WTC11 (cell line): Measurements from ENCODE around the gene TPRG1L. TPM values are rescaled to one million over a fixed set of nuclear protein-coding genes. Genes with fewer than 3 reads are reported as not detected.
"Not testable (repeated sequence)": the region's sequence is repeated elsewhere in the genome, so short reads cannot be mapped to it uniquely, and the experiment has no call there.

Experiments used
- ATAC-seq: fragments of 200-7000 bp; cut with Tn5 transposase; 2 replicates; pipeline ENCODE4 v1.10.0; 2021; ENCODE audit warnings: mild to moderate bottlenecking, moderate library complexity
- CTCF ChIA-PET: fragments of 300-600 bp; sonication (Branson Sonifier 250); formaldehyde crosslinking; loops from one replicate; lab custom pipeline; 2021; ENCODE audit warnings: antibody characterized with exemption; lab: Charles Lee
- POLR2A ChIA-PET: fragments of 350-600 bp; sonication (Branson Sonifier 250); formaldehyde crosslinking; loops from one replicate; lab custom pipeline; 2021; ENCODE audit warnings: antibody characterized with exemption; lab: Charles Lee
- DNase-seq: peaks from one replicate; pipeline ENCODE4 v3.0.0; 2021; ENCODE audit warnings: low spot score
- H3K27ac Mint-ChIP-seq: 2 replicates; pipeline ENCODE4 v1.8.0; 2021; ENCODE audit warnings: mixed read lengths
- H3K27me3 Mint-ChIP-seq: 2 replicates; pipeline ENCODE4 v1.8.0; 2021; ENCODE audit warnings: low read depth, mild to moderate bottlenecking, moderate library complexity, mixed read lengths
- H3K36me3 Mint-ChIP-seq: 2 replicates; pipeline ENCODE4 v1.8.0; 2021; ENCODE audit warnings: mixed read lengths
- H3K4me1 Mint-ChIP-seq: 2 replicates; pipeline ENCODE4 v1.8.0; 2022; ENCODE audit warnings: mixed read lengths
- H3K4me3 Mint-ChIP-seq: 2 replicates; pipeline ENCODE4 v1.8.0; 2021; ENCODE audit warnings: mild to moderate bottlenecking, moderate library complexity, mixed read lengths
- H3K9me3 Mint-ChIP-seq: 2 replicates; pipeline ENCODE4 v1.8.0; 2021; ENCODE audit warnings: mixed read lengths
- ATF1 ChIP-seq: sonication (generic); formaldehyde crosslinking; IDR thresholded peaks from 2 replicates; pipeline ENCODE4 v1.8.1; 2023; ENCODE audit warnings: mild to moderate bottlenecking, moderate library complexity, missing genetic modification reagents
- CREB1 ChIP-seq: sonication (generic); formaldehyde crosslinking; IDR thresholded peaks from 2 replicates; pipeline ENCODE4 v1.8.0; 2023; ENCODE audit warnings: mild to moderate bottlenecking, missing genetic modification reagents
- CTCF ChIP-seq: fragments of 200-600 bp; IDR thresholded peaks from 2 replicates; pipeline ENCODE4 v1.8.0; 2022; ENCODE audit warnings: antibody characterized with exemption
- E2F4 ChIP-seq: sonication (generic); formaldehyde crosslinking; IDR thresholded peaks from 2 replicates; pipeline ENCODE4 v1.8.1; 2022; ENCODE audit warnings: low read depth, mild to moderate bottlenecking, moderate library complexity, missing genetic modification reagents, borderline replicate concordance
- ESRRA ChIP-seq: sonication (generic); formaldehyde crosslinking; IDR thresholded peaks from 2 replicates; pipeline ENCODE4 v1.8.1; 2022; ENCODE audit warnings: mild to moderate bottlenecking, missing genetic modification reagents, borderline replicate concordance
- FOXK1 ChIP-seq: sonication (generic); formaldehyde crosslinking; IDR thresholded peaks from 2 replicates; pipeline ENCODE4 v1.8.0; 2022; ENCODE audit warnings: mild to moderate bottlenecking, moderate library complexity, missing genetic modification reagents
- FOXP4 ChIP-seq: sonication (generic); formaldehyde crosslinking; IDR thresholded peaks from 2 replicates; pipeline ENCODE4 v1.8.0; 2022; ENCODE audit warnings: mild to moderate bottlenecking, missing genetic modification reagents
- GRHL2 ChIP-seq: fragments of 250-450 bp; sonication (Bioruptor Pico); IDR thresholded peaks from 2 replicates; pipeline ENCODE4 v1.8.0; 2022; ENCODE audit warnings: mild to moderate bottlenecking, moderate library complexity; ENCODE audit not compliant: insufficient replicate concordance, severe bottlenecking
- JUN ChIP-seq: sonication (generic); formaldehyde crosslinking; IDR thresholded peaks from 2 replicates; pipeline ENCODE4 v1.8.0; 2023; ENCODE audit warnings: mild to moderate bottlenecking, missing genetic modification reagents
- MAX ChIP-seq: sonication (generic); formaldehyde crosslinking; IDR thresholded peaks from 2 replicates; pipeline ENCODE4 v1.8.0; 2022; ENCODE audit warnings: mild to moderate bottlenecking, missing genetic modification reagents
- NFATC4 ChIP-seq: fragments of 250-450 bp; sonication (Bioruptor Pico); IDR thresholded peaks from 2 replicates; pipeline ENCODE4 v1.9.0; 2021; ENCODE audit warnings: mild to moderate bottlenecking
- NR1H2 ChIP-seq: sonication (generic); formaldehyde crosslinking; IDR thresholded peaks from 2 replicates; pipeline ENCODE4 v1.9.0; 2021; ENCODE audit warnings: mild to moderate bottlenecking, moderate library complexity, missing genetic modification reagents
- NR3C1 ChIP-seq: sonication (generic); formaldehyde crosslinking; conservative IDR thresholded peaks from 2 replicates; pipeline ENCODE4 v1.8.1; 2023; ENCODE audit warnings: low read depth, mild to moderate bottlenecking, missing genetic modification reagents
- PREB ChIP-seq: sonication (generic); formaldehyde crosslinking; IDR thresholded peaks from 2 replicates; pipeline ENCODE4 v1.8.1; 2022; ENCODE audit warnings: mild to moderate bottlenecking, missing genetic modification reagents, moderate library complexity, borderline replicate concordance
- RORB ChIP-seq: fragments of 250-450 bp; sonication (Bioruptor Pico); IDR thresholded peaks from 2 replicates; pipeline ENCODE4 v1.9.0; 2021; ENCODE audit warnings: mild to moderate bottlenecking
- SP1 ChIP-seq: sonication (generic); formaldehyde crosslinking; conservative IDR thresholded peaks from 2 replicates; pipeline ENCODE4 v1.8.1; 2022; ENCODE audit warnings: missing genetic modification reagents
- TP53 ChIP-seq: sonication (generic); formaldehyde crosslinking; IDR thresholded peaks from 2 replicates; pipeline ENCODE4 v1.8.1; 2023; ENCODE audit warnings: mild to moderate bottlenecking, missing genetic modification reagents
- ZNF138 ChIP-seq: sonication (generic); formaldehyde crosslinking; conservative IDR thresholded peaks from 2 replicates; pipeline ENCODE4 v1.8.1; 2022; ENCODE audit warnings: mild to moderate bottlenecking, moderate library complexity, missing genetic modification reagents
- ZNF219 ChIP-seq: sonication (generic); formaldehyde crosslinking; IDR thresholded peaks from 2 replicates; pipeline ENCODE4 v1.8.0; 2023; ENCODE audit warnings: missing genetic modification reagents, mild to moderate bottlenecking, borderline replicate concordance
- ZNF416 ChIP-seq: fragments of 250-450 bp; sonication (Bioruptor Pico); IDR thresholded peaks from 2 replicates; pipeline ENCODE4 v1.9.0; 2021; ENCODE audit warnings: mild to moderate bottlenecking, inconsistent platforms
- total RNA-seq: library from RNA; stranded (reverse); gene quantifications from 3 replicates; pipeline ENCODE4 v1.2.3, GENCODE V29; 2021

Gene TPRG1L
- total RNA-seq, 1 experiment from 2014 or later, result 20.9 TPM

GRCh38 chr1:3621151-3621671 is 3.6 kb upstream of the TPRG1L start:
- TF ChIP-seq CTCF, result peak; percentile 55
- peaks cover 20% of the 10 kb centered on the region for H3K4me1 Mint-ChIP-seq
- CTCF ChIA-PET, result interaction anchor here (0.9 to 4.2 kb wide), 15 partner anchors 11 to 168 kb away, joined by 3 to 86 read pairs (median 4); partner anchors contain the start of gene MEGF6
- DNase-seq, ATAC-seq, H3K9me3 Mint-ChIP-seq, H3K4me3 Mint-ChIP-seq, H3K27me3 Mint-ChIP-seq, H3K36me3 Mint-ChIP-seq, H3K27ac Mint-ChIP-seq: not testable (repeated sequence)
- POLR2A ChIA-PET, result interaction anchor here (0.6 kb wide), 1 partner anchor 1196 kb away, joined by 3 read pairs; no protein-coding TSS in a partner anchor

- not testable (repeated sequence) for H3K36me3 Mint-ChIP-seq, H3K27me3 Mint-ChIP-seq, DNase-seq, ATAC-seq, H3K9me3 Mint-ChIP-seq, H3K27ac Mint-ChIP-seq
- ChIA-PET CTCF (interaction anchor here (1.2 to 4.2 kb wide), 9 partner anchors 30 to 169 kb away, joined by 3 to 86 read pairs (median 10); no protein-coding TSS in a partner anchor), POLR2A (interaction anchor here (0.6 kb wide), 1 partner anchor 1197 kb away, joined by 3 read pairs; no protein-coding TSS in a partner anchor)
- peaks cover 20% of the 10 kb centered on the region for H3K4me1 Mint-ChIP-seq
- peak overlapping the region; percentile 36; the same call in 1 of the 2 replicates for H3K4me3 Mint-ChIP-seq
These were observed 2.7 kb upstream of the TPRG1L start for GRCh38 chr1:3622102-3622501.

GRCh38 chr1:3623441-3624199 is 1.2 kb upstream of the TPRG1L start:
- H3K9me3 Mint-ChIP-seq, result no peaks in the 10 kb centered on the region
- peaks cover 18% of the 10 kb centered on the region for H3K4me1 Mint-ChIP-seq
- H3K4me3 Mint-ChIP-seq, result peak overlapping the region; percentile 90
- DNase-seq, result no peak
- ChIA-PET POLR2A (no interaction called here), CTCF (interaction anchor here (0.5 to 4.2 kb wide), 14 partner anchors 9 to 170 kb away, joined by 3 to 37 read pairs (median 4); no protein-coding TSS in a partner anchor)
- ATAC-seq, result no peak
- H3K27ac Mint-ChIP-seq, result peak overlapping the region; percentile 28; the same call in 1 of the 2 replicates
- peaks cover 6% of the 10 kb centered on the region for H3K27me3 Mint-ChIP-seq
- peaks cover 10% of the 10 kb centered on the region for H3K36me3 Mint-ChIP-seq
- TF ChIP-seq NFATC4 (no peak), GRHL2 (CRISPR knock-in tag) (no peak), ESRRA (CRISPR knock-in tag) (no peak), ZNF416 (CRISPR knock-in tag) (no peak), CREB1 (CRISPR knock-in tag) (no peak), PREB (CRISPR knock-in tag) (no peak), FOXP4 (no peak), E2F4 (CRISPR knock-in tag) (no peak), ATF1 (CRISPR knock-in tag) (no peak), SP1 (CRISPR knock-in tag) (no peak), JUN (no peak), NR3C1 (CRISPR knock-in tag) (no peak), ZNF138 (CRISPR knock-in tag) (no peak), NR1H2 (CRISPR knock-in tag) (no peak), FOXK1 (CRISPR knock-in tag) (no peak), MAX (CRISPR knock-in tag) (no peak), TP53 (no peak), RORB (CRISPR knock-in tag) (no peak), ZNF219 (CRISPR knock-in tag) (no peak)
